GM12878 (cell line): ENCODE results near the gene KRTAP11-1. TPM values are rescaled to one million over a fixed set of nuclear protein-coding genes. Genes with fewer than 3 reads are reported as not detected.
A peak's percentile ranks its signal among the peaks of the same experiment; 100 is the strongest.

ENCODE experiments used
- ATAC-seq: fragments of 200-7000 bp; cut with Tn5 transposase; 3 replicates; pipeline ENCODE4 v1.9.1; 2020; ENCODE audit warnings: mild to moderate bottlenecking, moderate library complexity
- BruUV-seq: library from RNA; stranded (reverse); fragments of 400-500 nt; replicated peaks from 2 replicates; lab custom pipeline; 2021; lab: Mats Ljungman, UMichigan
- CTCF ChIA-PET: fragments of 300-600 bp; sonication (Branson Sonifier 250); formaldehyde crosslinking; extraction: SDS; loops from one replicate; lab custom pipeline; 2021; ENCODE audit warnings: inconsistent platforms; lab: Yijun Ruan, JAX
- POLR2A ChIA-PET: fragments of 350-600 bp; formaldehyde crosslinking; extraction: SDS; loops from one replicate; lab custom pipeline; 2021; ENCODE audit warnings: inconsistent platforms; lab: Charles Lee
- RAD21 ChIA-PET: fragments of 300-600 bp; sonication (Branson Sonifier 250); formaldehyde crosslinking; loops from one replicate; lab custom pipeline; 2023; ENCODE audit warnings: antibody characterized with exemption; ENCODE audit not compliant: unreplicated experiment; lab: Charles Lee
- SMC1A ChIA-PET: fragments of 300-600 bp; sonication (Branson Sonifier 250); formaldehyde crosslinking; loops from one replicate; lab custom pipeline; 2023; ENCODE audit not compliant: unreplicated experiment, uncharacterized antibody; lab: Charles Lee
- DNase-seq: peaks from one replicate; pipeline ENCODE4 v3.0.0-alpha.2; 2011; ENCODE audit warnings: low read depth, low spot score
- FAIRE-seq: peaks from 3 replicates; lab custom pipeline; 2011; peaks lifted over from hg19 to GRCh38; lab: Jason Lieb, UNC
- H2AFZ ChIP-seq: 2 replicates; pipeline ENCODE4 v1.6.0; 2011; ENCODE audit warnings: low read depth, low read length, control low read depth; ENCODE audit not compliant: control insufficient read depth
- H3K27ac ChIP-seq: 2 replicates; pipeline ENCODE4 v1.5.1; 2011; ENCODE audit warnings: control low read depth; ENCODE audit not compliant: control insufficient read depth, insufficient read depth
- H3K27me3 ChIP-seq, 2 experiments: replicated peaks in 1 of 2; 2 replicates each; pipeline versions ENCODE4 v1.6.0 to v1.6.1; 2011; ENCODE audit warnings: low read length in 1 of 2; ENCODE audit not compliant: control insufficient read depth in 2 of 2, insufficient read depth in 2 of 2
- H3K36me3 ChIP-seq, 2 experiments: 2 replicates each; pipeline ENCODE4 v1.5.1; 2011; ENCODE audit warnings: low read length in 1 of 2; ENCODE audit not compliant: control insufficient read depth in 2 of 2, insufficient read depth in 2 of 2
- H3K4me1 ChIP-seq: 2 replicates; pipeline ENCODE4 v1.6.1; 2011; ENCODE audit warnings: mild to moderate bottlenecking, low read length, moderate library complexity, mixed read lengths; ENCODE audit not compliant: control insufficient read depth, insufficient read depth
- H3K4me2 ChIP-seq: 2 replicates; pipeline ENCODE4 v1.6.0; 2011; ENCODE audit warnings: control low read depth; ENCODE audit not compliant: control insufficient read depth, insufficient read depth
- H3K4me3 ChIP-seq: fragments of 200-600 bp; sonication (generic); 2 replicates; pipeline ENCODE4 v1.5.1; 2016
- H3K79me2 ChIP-seq: 2 replicates; pipeline ENCODE4 v1.6.0; 2011; ENCODE audit warnings: low read length; ENCODE audit not compliant: control insufficient read depth, insufficient read depth
- H3K9ac ChIP-seq: 2 replicates; pipeline ENCODE4 v1.8.0; 2011; ENCODE audit warnings: low read length, control low read depth, mixed read lengths; ENCODE audit not compliant: control insufficient read depth, insufficient read depth
- H3K9me3 ChIP-seq: replicated peaks from 3 replicates; pipeline ENCODE4 v1.5.1; 2011; ENCODE audit warnings: mild to moderate bottlenecking, low read length; ENCODE audit not compliant: control insufficient read depth, insufficient read depth
- H4K20me1 ChIP-seq: 2 replicates; pipeline ENCODE4 v1.6.0; 2011; ENCODE audit not compliant: control insufficient read depth, insufficient read depth
- CBX5 ChIP-seq: sonication (generic); IDR thresholded peaks from 2 replicates; pipeline ENCODE4 v1.6.1; 2016; ENCODE audit warnings: low read depth, moderate library complexity, mild to moderate bottlenecking, inconsistent platforms
- CTCF ChIP-seq, 3 experiments: IDR thresholded peaks in 2 of 3; conservative IDR thresholded peaks in 1 of 3; 2 replicates each; pipeline ENCODE4 v1.5.1; 2011; ENCODE audit warnings: low read depth in 3 of 3, low read length in 3 of 3, mild to moderate bottlenecking in 3 of 3, control low read depth in 2 of 3, moderate library complexity in 2 of 3, inconsistent platforms in 1 of 3, mixed read lengths in 1 of 3; ENCODE audit not compliant: control insufficient read depth in 2 of 3, insufficient read depth in 1 of 3; ENCODE audit errors: extremely low read depth in 1 of 3
- NBN ChIP-seq: fragments of 450-650 bp; IDR thresholded peaks from 2 replicates; pipeline ENCODE4 v1.6.1; 2016
- POLR2A ChIP-seq: IDR thresholded peaks from 2 replicates; pipeline ENCODE4 v1.6.1; 2011; ENCODE audit warnings: low read depth, mild to moderate bottlenecking, low read length
- RAD21 ChIP-seq: IDR thresholded peaks from 2 replicates; pipeline ENCODE4 v1.6.1; 2011; ENCODE audit warnings: mild to moderate bottlenecking, low read depth, low read length, moderate library complexity; ENCODE audit not compliant: insufficient read depth
- RB1 ChIP-seq: fragments of 450-650 bp; formaldehyde crosslinking; IDR thresholded peaks from 2 replicates; pipeline ENCODE4 v1.6.1; 2017; ENCODE audit warnings: mild to moderate bottlenecking, borderline replicate concordance
- SMC3 ChIP-seq: IDR thresholded peaks from 2 replicates; pipeline ENCODE4 v1.6.1; 2011; ENCODE audit warnings: low read length, improper control_type of control experiment, borderline replicate concordance
- WGBS: methylation state at CpG from one replicate; pipeline ENCODE4 v1.1.6; 2016; ENCODE audit warnings: low lambda C conversion rate; ENCODE audit not compliant: insufficient replicate concordance, insufficient coverage; ENCODE audit errors: missing lambda C conversion rate; 5-methylcytosine and 5-hydroxymethylcytosine counted together
- in situ Hi-C: fragments of 300-500 bp; cut with MboI; formaldehyde crosslinking; loops from 9 replicates; pipeline ENCODE4 v1.14.3; 2018; ENCODE audit warnings: mixed read lengths
- intact Hi-C: fragments of 100-400 bp; cut with micrococcal nuclease; formaldehyde crosslinking; loops from one replicate; pipeline ENCODE4 v1.14.2; 2022; ENCODE audit not compliant: unreplicated experiment
- polyA plus RNA-seq, 11 experiments: library from polyadenylated mRNA; depleted of rRNA in 4 of 11; unstranded in 6 of 11; stranded (reverse) in 5 of 11; fragments of >200 nt; fragmentation: Nextera tagmentation in 4 of 11; fragmentation: Illumina TruSeq in 1 of 11; extraction: Ambion mirVana in 4 of 11; extraction: Trizol in 1 of 11; gene quantifications; 1 replicate in 1 of 11; 2 replicates in 10 of 11; pipeline versions ENCODE4 v1.2.1 to v1.2.3, GENCODE V29; 2011 to 2016; ENCODE audit warnings: inconsistent platforms in 2 of 11, missing spikeins in 2 of 11, low read depth in 1 of 11
- total RNA-seq, 4 experiments: library from RNA; depleted of rRNA in 3 of 4; stranded (reverse); fragments of >200 nt in 3 of 4; fragmentation: Illumina TruSeq in 1 of 4; extraction: Trizol in 1 of 4; gene quantifications; 2 replicates each; pipeline versions ENCODE4 v1.2.1 to v1.2.3, GENCODE V29; 2013 to 2021

The KRTAP11-1 gene
- total and polyA plus RNA-seq, 10 of the 15 experiments (the other 5 are each of a cell fraction or from before 2014, with no cell fraction given), result not detected

GRCh38 chr21:30831194-30831765, 50.1 kb downstream of the KRTAP11-1 start:
- 34% methylated on average over 6 of the region's 6 CpGs for WGBS
- Histone ChIP-seq H3K9me3 (no peaks in the 10 kb centered on the region), H3K27me3 (no peaks in the 10 kb centered on the region), H2AFZ (no peak overlapping the region), H3K4me1 (no peaks in the 10 kb centered on the region), H3K36me3 (no peaks in the 10 kb centered on the region), H3K4me3 (no peak overlapping the region), H4K20me1 (no peaks in the 10 kb centered on the region), H3K79me2 (no peaks in the 10 kb centered on the region), H3K4me2 (no peak overlapping the region), H3K27ac (no peak overlapping the region), H3K9ac (no peak overlapping the region)
- SMC1A ChIA-PET, result interaction anchor here (0.6 kb wide), 1 partner anchor 71 kb away, joined by 3 read pairs; no protein-coding TSS in a partner anchor
- BruUV-seq, result no TSS peak
- intact Hi-C loops, result loop anchor here (1.0 kb wide), 1 partner anchor 255 kb away; no protein-coding TSS in a partner anchor
- no peak for FAIRE-seq
- POLR2A ChIA-PET, result no interaction called here
- RAD21 ChIA-PET, result interaction anchor here (1.2 kb wide), 1 partner anchor 256 kb away, joined by 3 read pairs; no protein-coding TSS in a partner anchor
- DNase-seq, result no peak
- in situ Hi-C loops, result no loop called here
- ATAC-seq, result no peak
- TF ChIP-seq CTCF (IDR thresholded peaks at IDR 0.05 in 2 of 3, conservative IDR thresholded peaks at IDR 0.05 in 1 of 3; ENCODE audit: control insufficient read depth in 2 of 3, extremely low read depth in 1 of 3, insufficient read depth in 1 of 3, low read depth in 3 of 3, low read length in 3 of 3), result peak; percentile 36 to 61 (median 51); a peak in 5 of 6 replicates
- TF ChIP-seq RB1, result no peak
- 0 out of 2 replicates have a peak, but pooled peaks have one; percentile 65 for TF ChIP-seq CBX5
- TF ChIP-seq NBN, result no peak
- peak; percentile 47; the same call in 1 of the 2 replicates for TF ChIP-seq RAD21
- no peak for TF ChIP-seq POLR2A
- peak; percentile 70; the same call in 1 of the 2 replicates for TF ChIP-seq SMC3
- CTCF ChIA-PET, result interaction anchor here (1.3 to 1.9 kb wide), 3 partner anchors 12 to 256 kb away, joined by 3 to 6 read pairs (median 3); no protein-coding TSS in a partner anchor

Other genes starting within 250 kb of the KRTAP11-1 start
Only the 7 nearest of the 8 such genes appear.
- gene KRTAP20-3, start 238.7 kb downstream of the KRTAP11-1 start, total RNA-seq (2014; rRNA removed), result not detected in 2 replicates
- gene KRTAP20-3, start 238.7 kb downstream of the KRTAP11-1 start, total RNA-seq (2014; rRNA removed; fragmentation: Illumina TruSeq; extraction: Trizol), result not detected in 2 replicates
- gene KRTAP20-3, start 238.7 kb downstream of the KRTAP11-1 start, total RNA-seq (2021), result not detected in 2 replicates
- gene KRTAP20-3, start 238.7 kb downstream of the KRTAP11-1 start, polyA plus RNA-seq (2011; rRNA removed), result not detected in 2 replicates
- not detected in 2 replicates for gene KRTAP20-3, start 238.7 kb downstream of the KRTAP11-1 start, polyA plus RNA-seq (2014; fragmentation: Illumina TruSeq; extraction: Trizol)
- gene KRTAP20-3, start 238.7 kb downstream of the KRTAP11-1 start, polyA plus RNA-seq (2014; fragmentation: Nextera tagmentation; extraction: Ambion mirVana), result not detected
- gene KRTAP20-3, start 238.7 kb downstream of the KRTAP11-1 start, polyA plus RNA-seq (2014; rRNA removed), result not detected in 2 replicates
- not detected for gene KRTAP20-3, start 238.7 kb downstream of the KRTAP11-1 start, polyA plus RNA-seq (2016; fragmentation: Nextera tagmentation; extraction: Ambion mirVana)
- not detected in 2 replicates for gene KRTAP21-3, start 162.8 kb downstream of the KRTAP11-1 start, total RNA-seq (2014; rRNA removed)
- gene KRTAP21-3, start 162.8 kb downstream of the KRTAP11-1 start, total RNA-seq (2014; rRNA removed; fragmentation: Illumina TruSeq; extraction: Trizol), result not detected in 2 replicates
- gene KRTAP21-3, start 162.8 kb downstream of the KRTAP11-1 start, total RNA-seq (2021), result not detected in 2 replicates
- gene KRTAP21-3, start 162.8 kb downstream of the KRTAP11-1 start, polyA plus RNA-seq (2011; rRNA removed), result not detected in 2 replicates
- not detected in 2 replicates for gene KRTAP21-3, start 162.8 kb downstream of the KRTAP11-1 start, polyA plus RNA-seq (2014; fragmentation: Illumina TruSeq; extraction: Trizol)
- gene KRTAP21-3, start 162.8 kb downstream of the KRTAP11-1 start, polyA plus RNA-seq (2014; fragmentation: Nextera tagmentation; extraction: Ambion mirVana), result not detected
- gene KRTAP21-3, start 162.8 kb downstream of the KRTAP11-1 start, polyA plus RNA-seq (2014; rRNA removed), result not detected in 2 replicates
- gene KRTAP21-3, start 162.8 kb downstream of the KRTAP11-1 start, polyA plus RNA-seq (2016; fragmentation: Nextera tagmentation; extraction: Ambion mirVana), result not detected
- gene KRTAP21-2, start 134.3 kb downstream of the KRTAP11-1 start, total RNA-seq (2014; rRNA removed), result not detected in 2 replicates
- not detected in 2 replicates for gene KRTAP21-2, start 134.3 kb downstream of the KRTAP11-1 start, total RNA-seq (2014; rRNA removed; fragmentation: Illumina TruSeq; extraction: Trizol)
- not detected in 2 replicates for gene KRTAP21-2, start 134.3 kb downstream of the KRTAP11-1 start, total RNA-seq (2021)
- gene KRTAP21-2, start 134.3 kb downstream of the KRTAP11-1 start, polyA plus RNA-seq (2011; rRNA removed), result not detected in 2 replicates
- gene KRTAP21-2, start 134.3 kb downstream of the KRTAP11-1 start, polyA plus RNA-seq (2014; fragmentation: Illumina TruSeq; extraction: Trizol), result not detected in 2 replicates
- not detected for gene KRTAP21-2, start 134.3 kb downstream of the KRTAP11-1 start, polyA plus RNA-seq (2014; fragmentation: Nextera tagmentation; extraction: Ambion mirVana)
- gene KRTAP21-2, start 134.3 kb downstream of the KRTAP11-1 start, polyA plus RNA-seq (2014; rRNA removed), result not detected in 2 replicates
- gene KRTAP21-2, start 134.3 kb downstream of the KRTAP11-1 start, polyA plus RNA-seq (2016; fragmentation: Nextera tagmentation; extraction: Ambion mirVana), result not detected
- gene KRTAP21-1, start 126.2 kb downstream of the KRTAP11-1 start, total RNA-seq (2014; rRNA removed), result not detected in 2 replicates
- gene KRTAP21-1, start 126.2 kb downstream of the KRTAP11-1 start, total RNA-seq (2014; rRNA removed; fragmentation: Illumina TruSeq; extraction: Trizol), result not detected in 2 replicates
- gene KRTAP21-1, start 126.2 kb downstream of the KRTAP11-1 start, total RNA-seq (2021), result not detected in 2 replicates
- gene KRTAP21-1, start 126.2 kb downstream of the KRTAP11-1 start, polyA plus RNA-seq (2011; rRNA removed), result not detected in 2 replicates
- gene KRTAP21-1, start 126.2 kb downstream of the KRTAP11-1 start, polyA plus RNA-seq (2014; fragmentation: Illumina TruSeq; extraction: Trizol), result not detected in 2 replicates
- not detected for gene KRTAP21-1, start 126.2 kb downstream of the KRTAP11-1 start, polyA plus RNA-seq (2014; fragmentation: Nextera tagmentation; extraction: Ambion mirVana)
- gene KRTAP21-1, start 126.2 kb downstream of the KRTAP11-1 start, polyA plus RNA-seq (2014; rRNA removed), result not detected in 2 replicates
- gene KRTAP21-1, start 126.2 kb downstream of the KRTAP11-1 start, polyA plus RNA-seq (2016; fragmentation: Nextera tagmentation; extraction: Ambion mirVana), result not detected
- gene KRTAP8-1, start 68.3 kb downstream of the KRTAP11-1 start, total RNA-seq (2014; rRNA removed), result not detected in 2 replicates
- gene KRTAP8-1, start 68.3 kb downstream of the KRTAP11-1 start, total RNA-seq (2014; rRNA removed; fragmentation: Illumina TruSeq; extraction: Trizol), result not detected in 2 replicates
- gene KRTAP8-1, start 68.3 kb downstream of the KRTAP11-1 start, total RNA-seq (2021), result not detected in 2 replicates
- not detected in 2 replicates for gene KRTAP8-1, start 68.3 kb downstream of the KRTAP11-1 start, polyA plus RNA-seq (2011; rRNA removed)
- gene KRTAP8-1, start 68.3 kb downstream of the KRTAP11-1 start, polyA plus RNA-seq (2014; fragmentation: Illumina TruSeq; extraction: Trizol), result not detected in 2 replicates
- gene KRTAP8-1, start 68.3 kb downstream of the KRTAP11-1 start, polyA plus RNA-seq (2014; fragmentation: Nextera tagmentation; extraction: Ambion mirVana), result not detected
- not detected in 2 replicates for gene KRTAP8-1, start 68.3 kb downstream of the KRTAP11-1 start, polyA plus RNA-seq (2014; rRNA removed)
- gene KRTAP8-1, start 68.3 kb downstream of the KRTAP11-1 start, polyA plus RNA-seq (2016; fragmentation: Nextera tagmentation; extraction: Ambion mirVana), result not detected
- not detected in 2 replicates for gene KRTAP7-1, start 51.8 kb downstream of the KRTAP11-1 start, total RNA-seq (2014; rRNA removed)
- gene KRTAP7-1, start 51.8 kb downstream of the KRTAP11-1 start, total RNA-seq (2014; rRNA removed; fragmentation: Illumina TruSeq; extraction: Trizol), result not detected in 2 replicates
- gene KRTAP7-1, start 51.8 kb downstream of the KRTAP11-1 start, total RNA-seq (2021), result not detected in 2 replicates
- not detected in 2 replicates for gene KRTAP7-1, start 51.8 kb downstream of the KRTAP11-1 start, polyA plus RNA-seq (2011; rRNA removed)
- not detected in 2 replicates for gene KRTAP7-1, start 51.8 kb downstream of the KRTAP11-1 start, polyA plus RNA-seq (2014; fragmentation: Illumina TruSeq; extraction: Trizol)
- not detected for gene KRTAP7-1, start 51.8 kb downstream of the KRTAP11-1 start, polyA plus RNA-seq (2014; fragmentation: Nextera tagmentation; extraction: Ambion mirVana)
- gene KRTAP7-1, start 51.8 kb downstream of the KRTAP11-1 start, polyA plus RNA-seq (2014; rRNA removed), result not detected in 2 replicates
- not detected for gene KRTAP7-1, start 51.8 kb downstream of the KRTAP11-1 start, polyA plus RNA-seq (2016; fragmentation: Nextera tagmentation; extraction: Ambion mirVana)
- not detected in 2 replicates for gene KRTAP19-8, start 156.9 kb upstream of the KRTAP11-1 start, total RNA-seq (2014; rRNA removed)
- not detected in 2 replicates for gene KRTAP19-8, start 156.9 kb upstream of the KRTAP11-1 start, total RNA-seq (2014; rRNA removed; fragmentation: Illumina TruSeq; extraction: Trizol)
- gene KRTAP19-8, start 156.9 kb upstream of the KRTAP11-1 start, total RNA-seq (2021), result not detected in 2 replicates
- not detected in 2 replicates for gene KRTAP19-8, start 156.9 kb upstream of the KRTAP11-1 start, polyA plus RNA-seq (2011; rRNA removed)
- gene KRTAP19-8, start 156.9 kb upstream of the KRTAP11-1 start, polyA plus RNA-seq (2014; fragmentation: Illumina TruSeq; extraction: Trizol), result not detected in 2 replicates
- gene KRTAP19-8, start 156.9 kb upstream of the KRTAP11-1 start, polyA plus RNA-seq (2014; fragmentation: Nextera tagmentation; extraction: Ambion mirVana), result not detected
- not detected in 2 replicates for gene KRTAP19-8, start 156.9 kb upstream of the KRTAP11-1 start, polyA plus RNA-seq (2014; rRNA removed)
- not detected for gene KRTAP19-8, start 156.9 kb upstream of the KRTAP11-1 start, polyA plus RNA-seq (2016; fragmentation: Nextera tagmentation; extraction: Ambion mirVana)